Heart left ventricle (tissue), 13 donors: ENCODE results near the gene GOLGA6L9.
"Not testable (repeated sequence)": the region's sequence is repeated elsewhere in the genome, so short reads cannot be mapped to it uniquely, and the experiment has no call there.

Experiments
- CTCF ChIP-seq, 12 donors: fragments of 200-600 bp; sonication (generic) in 4 of 12; IDR thresholded peaks; one replicate each; pipeline versions ENCODE4 v1.5.0 to v1.8.0; 2018 to 2022; ENCODE audit warnings: antibody characterized with exemption in 12 of 12, mild to moderate bottlenecking in 5 of 12
- POLR2A ChIP-seq, 2 donors: fragments of 450-650 bp; IDR thresholded peaks; one replicate each; pipeline ENCODE4 v1.6.1; 2017; ENCODE audit warnings: antibody characterized with exemption in 2 of 2, mild to moderate bottlenecking in 2 of 2, moderate library complexity in 2 of 2
- donor health status: ischemic (EF 13 %, LVEDD 7.1; RV severe dilation, severe dysfunction).
- donor health status: DM: no; HTN: yes; CAD: no.
- donor health status: DM: no; HTN: no; CAD: no.
- donor health status: ischemic (EF 25% LVEDD 6.9; RV normal size, moderate dysfunction).
- donor health status: ischemic (EF 25% LVEDD 5.7; RV mildly dilated, moderate dysfunction).
- donor health status: ischemic (EF 35%, LVEDD 5.7; RV mildly dilated, moderate dysfunction).
- donor health status: nonischemic (EF 11% LVEDD 7.7; RV severe dilation, severe dysfunction).
- donor health status: DM: yes; HTN: yes; CAD: no.
- donor health status: PGD.
- donor health status: ischemic (EF 29% LVEDD 5.4; RV normal size, mild dysfunction).
- donor health status: nonischemic (EF 23%, LVEDD 6.1; RV moderate dilation, normal function).

GRCh38 chr15:82475345-82475967 is 45.8 kb downstream of the GOLGA6L9 start:
- not testable (repeated sequence) for TF ChIP-seq CTCF, POLR2A (IDR thresholded peaks at IDR 0.05)
